NCI-H1417 treated with DMSO at 0.1 percent for 48 hours (cell line): Measurements from ENCODE around the gene KRTAP2-3.
"Not testable (repeated sequence)": the region's sequence is repeated elsewhere in the genome, so short reads cannot be mapped to it uniquely, and the experiment has no call there.

Experiments used
- DNase-seq: peaks from one replicate; lab custom pipeline; 2025; lab: John Stamatoyannopoulos, UW

Gene KRTAP2-3

DNA sequence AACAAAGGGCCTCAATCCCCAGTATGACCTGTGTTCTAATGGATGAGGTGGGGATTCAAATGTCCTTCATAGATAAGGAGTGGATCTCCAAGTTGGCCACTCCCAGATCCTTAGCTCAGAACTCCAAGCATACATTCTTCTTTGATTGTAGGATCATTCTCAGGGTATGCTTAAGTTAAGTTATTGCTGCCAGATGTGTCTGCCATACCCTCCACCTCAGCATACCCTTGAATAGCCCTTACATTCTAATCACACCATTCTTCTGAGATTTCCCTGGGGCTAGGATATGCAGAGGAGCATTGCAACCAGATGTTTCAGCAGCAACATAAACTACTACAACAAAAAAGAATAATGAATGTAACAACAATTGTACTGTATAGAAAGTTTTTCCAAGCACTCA lies 7.4 kb upstream of the KRTAP2-3 start:
- DNase-seq: no peak

DNA sequence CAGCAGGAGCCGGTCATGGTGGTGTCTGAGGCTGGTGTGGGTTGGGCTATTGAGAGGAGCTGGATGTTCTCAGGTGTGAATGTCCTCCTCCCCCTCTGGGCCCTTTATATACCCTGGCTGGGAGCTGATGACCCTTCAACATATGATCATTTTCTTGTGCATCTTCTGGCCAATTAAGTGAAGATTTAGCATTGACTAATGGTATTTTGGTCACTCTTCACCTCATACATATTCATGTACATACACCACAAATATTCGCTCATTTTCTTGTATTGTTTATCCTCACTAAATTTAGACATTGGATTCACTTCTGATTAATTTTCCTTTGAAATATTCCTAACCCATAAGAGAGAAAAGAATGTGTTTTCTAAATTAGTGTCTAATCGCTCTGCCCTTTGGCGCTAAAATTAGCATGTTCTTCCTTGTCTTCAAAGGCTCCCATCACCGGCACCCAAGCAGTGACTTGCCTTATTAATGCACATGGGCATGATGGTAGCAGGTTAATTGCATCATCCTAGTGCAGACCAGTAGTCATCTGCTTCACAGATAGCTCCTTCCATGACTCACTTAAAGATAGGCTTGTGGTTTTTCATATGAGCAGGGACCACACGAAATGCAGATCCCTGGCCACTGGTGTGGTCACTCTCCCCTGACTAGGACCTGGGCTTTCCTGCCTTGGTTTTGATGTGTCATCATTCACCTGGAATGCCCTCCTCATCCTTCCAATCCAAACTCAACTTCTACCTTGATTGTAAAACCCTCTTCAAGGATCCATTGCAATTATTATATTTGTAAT lies 6.1 kb upstream of the KRTAP2-3 start, which contains the start of gene KRTAP2-4:
Gene KRTAP2-4, minus strand, starts transcription at position 51 of the 796 bp plus-strand sequence. Its CDS starts 34 bp downstream, at position 17.
- DNase-seq: no peak

DNA sequence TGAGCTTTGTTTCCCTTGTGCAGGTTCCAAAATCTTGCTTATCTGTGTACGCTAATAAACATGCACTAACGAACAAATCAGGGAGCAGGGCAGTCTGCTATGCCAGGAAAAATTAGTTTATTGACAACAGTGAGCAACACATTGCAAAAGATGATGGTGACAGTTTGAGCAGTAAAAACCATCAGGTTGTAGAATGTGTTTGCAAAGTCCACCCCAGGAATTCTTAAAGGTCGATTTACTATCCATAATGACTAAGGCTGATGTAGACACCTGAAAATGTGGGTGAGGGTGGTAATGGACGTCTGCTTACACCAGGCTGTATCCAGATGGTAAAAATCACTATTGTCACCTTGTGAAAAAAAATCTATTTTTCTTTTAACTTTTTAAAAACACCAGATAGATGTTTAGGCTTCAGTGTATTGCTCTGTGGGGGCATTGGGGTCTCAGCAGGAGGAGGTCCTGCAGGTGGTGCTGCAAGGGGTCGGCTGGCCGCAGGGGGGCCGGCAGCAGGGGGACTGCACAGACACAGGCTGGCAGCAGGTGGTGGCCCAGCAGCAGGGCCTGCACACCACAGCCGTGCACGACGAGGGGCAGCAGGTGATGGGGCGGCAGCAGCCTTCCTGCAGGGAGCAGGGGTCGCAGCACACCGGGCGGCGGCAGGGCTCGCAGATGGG lies 5.2 kb upstream of the KRTAP2-3 start:
- not testable (repeated sequence) for DNase-seq

DNA sequence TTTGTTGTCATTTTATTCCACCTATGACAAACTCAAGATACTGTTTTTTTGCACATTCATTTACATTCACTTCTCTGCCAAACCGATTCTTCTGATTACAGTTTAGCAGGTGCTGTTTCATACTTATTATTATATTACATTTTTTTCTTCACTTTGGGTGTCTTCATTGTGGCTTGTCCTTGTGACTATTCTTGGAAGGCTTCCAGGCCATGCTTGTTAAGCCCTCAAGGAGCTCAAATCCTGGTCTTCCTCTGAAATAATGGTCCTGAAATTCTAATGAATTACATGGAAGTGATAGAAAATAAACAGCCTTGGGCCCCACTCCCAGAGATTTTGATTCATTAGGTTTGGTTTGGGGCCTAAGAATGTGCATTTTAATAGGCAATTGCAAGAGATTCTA lies 4.4 kb upstream of the KRTAP2-3 start:
- no peak for DNase-seq

DNA sequence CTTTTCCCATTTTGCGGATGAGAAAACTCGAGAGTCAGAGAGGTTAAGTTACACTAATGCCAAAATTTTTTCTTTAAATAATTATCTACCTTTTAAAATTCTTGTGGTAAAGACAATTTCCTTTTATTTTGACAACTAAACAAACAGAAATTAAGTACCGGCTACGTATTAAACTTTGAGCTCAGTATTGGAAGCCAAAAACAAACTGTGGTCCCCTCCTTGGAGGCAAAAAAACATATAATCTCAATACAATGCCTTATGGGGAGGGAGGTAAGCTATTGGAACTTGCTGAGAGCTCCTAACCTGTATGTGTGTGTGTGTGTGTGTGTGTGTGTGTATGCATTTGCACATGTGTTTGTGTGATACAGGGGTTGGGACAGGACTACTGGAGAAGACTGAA lies 3.5 kb upstream of the KRTAP2-3 start:
- no peak for DNase-seq

DNA sequence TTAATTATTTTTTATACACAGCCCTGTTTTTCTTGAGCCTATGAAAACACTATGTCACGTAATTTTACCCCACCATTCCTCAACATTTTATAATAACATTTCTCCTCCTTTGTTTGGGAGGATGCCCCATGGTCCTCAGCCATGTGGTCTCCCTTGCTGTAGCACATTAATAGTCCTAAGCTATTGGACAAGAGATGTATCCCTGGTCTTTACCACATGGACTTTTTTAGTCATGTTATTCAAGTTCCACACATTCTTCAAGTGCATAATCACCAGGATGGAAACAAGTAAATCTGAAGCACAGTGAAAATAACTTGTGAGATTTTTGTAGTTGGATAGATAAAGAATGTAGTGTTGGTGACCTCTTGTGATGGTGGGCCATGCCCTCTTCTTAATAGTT lies 2.0 kb upstream of the KRTAP2-3 start:
- DNase-seq: no peak

DNA sequence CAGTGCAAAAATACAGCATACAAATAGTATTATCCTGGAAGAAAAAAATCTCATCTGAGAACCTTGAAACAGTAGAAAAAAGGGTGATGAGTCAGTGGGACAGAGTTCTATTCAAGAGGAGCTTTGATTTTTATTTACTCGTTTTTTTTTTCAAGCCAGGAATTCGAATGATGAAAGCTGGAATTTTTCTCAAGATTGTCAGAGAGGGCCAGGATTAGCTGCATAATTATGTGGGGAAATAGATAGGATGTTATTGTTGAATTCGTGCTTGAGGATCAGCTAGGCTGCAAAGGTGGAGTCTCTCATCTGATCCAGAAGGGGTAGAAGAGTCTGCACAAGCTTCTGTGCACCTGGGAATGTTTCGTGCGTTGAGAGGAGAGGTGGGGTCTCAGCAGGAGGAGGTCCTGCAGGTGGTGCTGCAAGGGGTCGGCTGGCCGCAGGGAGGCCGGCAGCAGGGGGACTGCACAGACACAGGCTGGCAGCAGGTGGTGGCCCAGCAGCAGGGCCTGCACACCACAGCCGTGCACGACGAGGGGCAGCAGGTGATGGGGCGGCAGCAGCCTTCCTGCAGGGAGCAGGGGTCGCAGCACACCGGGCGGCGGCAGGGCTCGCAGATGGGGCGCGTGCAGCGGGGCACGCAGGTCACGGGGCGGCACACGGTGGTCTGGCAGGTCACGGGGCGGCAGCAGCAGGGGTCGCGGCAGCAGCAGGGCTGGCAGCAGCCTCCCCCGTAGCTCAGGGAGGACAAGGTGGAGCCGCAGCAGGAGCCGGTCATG lies 450 bp downstream of the KRTAP2-3 start:
- DNase-seq: not testable (repeated sequence)

DNA sequence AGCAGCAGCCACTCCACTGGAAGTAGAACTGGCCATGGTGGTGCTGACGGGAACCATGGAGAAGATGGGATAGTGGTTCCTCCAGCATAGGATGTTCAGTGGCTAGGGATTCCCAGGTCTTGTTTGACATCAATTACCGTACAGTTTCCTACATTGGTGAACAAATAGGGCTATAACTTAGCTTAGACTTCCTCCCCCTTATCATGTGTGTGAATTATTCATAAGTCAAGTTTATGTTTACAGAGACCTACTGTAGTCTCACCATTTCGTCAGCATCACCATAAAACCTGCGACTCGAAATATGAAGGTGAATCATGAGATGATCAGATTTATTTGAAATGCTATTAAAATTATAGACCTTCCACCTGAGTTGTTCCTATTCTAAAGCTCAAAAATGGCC lies 1.2 kb downstream of the KRTAP2-3 start:
- DNase-seq: no peak

DNA sequence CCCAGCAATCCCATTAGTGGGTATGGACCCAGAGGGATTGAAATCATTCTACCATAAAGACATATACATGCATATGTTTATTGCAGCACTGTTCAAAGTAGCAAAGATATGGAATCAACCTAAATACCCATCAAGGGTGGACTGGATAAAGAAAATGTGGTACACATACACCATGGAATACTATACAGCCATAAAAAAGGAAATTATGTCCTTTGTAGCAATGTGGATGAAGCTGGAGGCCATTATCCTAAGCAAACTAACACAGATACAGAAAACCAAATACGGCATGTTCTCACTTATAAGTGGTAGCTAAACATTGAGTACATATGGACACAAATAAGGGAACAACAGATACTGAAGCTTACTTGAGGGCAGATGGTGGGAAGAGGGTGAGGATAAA lies 2.4 kb downstream of the KRTAP2-3 start:
- DNase-seq: no peak

DNA sequence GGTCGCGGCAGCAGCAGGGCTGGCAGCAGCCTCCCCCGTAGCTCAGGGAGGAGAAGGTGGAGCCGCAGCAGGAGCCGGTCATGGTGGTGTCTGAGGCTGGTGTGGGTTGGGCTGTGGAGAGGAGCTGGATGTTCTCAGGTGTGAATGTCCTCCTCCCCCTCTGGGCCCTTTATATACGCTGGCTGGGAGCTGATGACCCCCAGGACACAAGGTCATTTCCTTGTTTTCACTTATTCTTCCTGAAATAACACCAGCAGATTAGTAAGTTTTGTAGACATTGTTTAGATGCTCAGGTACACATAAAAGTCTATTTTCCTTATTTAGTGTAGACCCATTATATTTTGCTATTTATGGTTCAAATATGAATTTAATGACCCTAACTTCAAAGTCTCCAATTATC lies 4.8 kb downstream of the KRTAP2-3 start, which contains the start of gene KRTAP2-2:
Gene KRTAP2-2, minus strand, starts transcription at position 101 of the 400 bp plus-strand sequence. Its CDS starts 19 bp downstream, at position 82.
- DNase-seq: not testable (repeated sequence)

DNA sequence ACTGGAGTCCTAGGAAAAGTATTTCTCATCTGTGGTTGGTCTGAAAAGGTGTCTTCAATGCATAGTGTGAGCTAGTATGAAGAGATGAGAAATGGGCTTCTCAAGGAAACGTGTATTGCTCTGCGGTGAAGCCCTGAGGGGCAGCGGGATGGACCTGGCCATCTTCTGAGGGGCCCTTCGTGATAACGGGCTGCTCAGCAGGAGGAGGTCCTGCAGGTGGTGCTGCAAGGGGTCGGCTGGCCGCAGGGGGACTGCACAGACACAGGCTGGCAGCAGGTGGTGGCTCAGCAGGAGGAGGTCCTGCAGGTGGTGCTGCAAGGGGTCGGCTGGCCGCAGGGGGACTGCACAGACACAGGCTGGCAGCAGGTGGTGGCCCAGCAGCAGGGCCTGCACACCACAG lies 5.4 kb downstream of the KRTAP2-3 start:
- not testable (repeated sequence) for DNase-seq

DNA sequence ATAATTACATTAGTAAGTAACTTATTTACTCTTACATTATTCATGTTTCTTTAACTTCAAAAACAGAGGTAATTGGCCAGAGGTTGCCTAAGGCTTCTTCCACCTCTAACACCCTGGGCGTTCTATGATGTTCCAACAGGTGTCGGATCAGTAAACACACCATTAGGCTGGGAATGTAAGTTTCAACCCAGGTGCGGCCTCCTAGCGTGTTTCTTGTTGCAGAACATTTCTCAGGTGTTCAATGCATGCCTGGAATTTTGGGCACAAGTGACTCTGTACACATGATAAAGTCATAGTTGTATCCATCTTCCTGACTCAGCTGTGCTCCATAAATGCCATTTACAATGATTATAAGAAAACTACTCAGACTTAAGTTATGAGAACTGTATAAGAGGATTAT lies 5.9 kb downstream of the KRTAP2-3 start:
- no peak for DNase-seq

DNA sequence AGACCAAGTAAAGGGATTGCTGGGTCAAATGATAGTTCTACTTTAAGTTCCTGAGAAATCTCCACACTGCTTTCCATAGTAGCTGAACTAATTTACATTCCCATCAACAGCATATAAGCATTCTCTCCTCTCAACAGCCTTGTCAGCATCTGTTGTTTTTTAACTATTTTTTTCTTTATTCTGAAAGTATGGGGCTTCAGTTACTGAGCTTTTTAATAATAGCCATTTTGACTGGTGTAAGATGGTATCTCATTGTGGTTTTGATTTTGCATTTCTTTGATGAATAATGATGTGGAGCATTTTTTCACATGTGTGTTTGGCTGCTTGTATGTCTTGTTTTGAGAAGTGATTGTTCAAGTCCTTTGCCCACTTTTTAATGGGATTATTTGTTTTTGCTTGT lies 7.3 kb downstream of the KRTAP2-3 start:
- DNase-seq: no peak

DNA sequence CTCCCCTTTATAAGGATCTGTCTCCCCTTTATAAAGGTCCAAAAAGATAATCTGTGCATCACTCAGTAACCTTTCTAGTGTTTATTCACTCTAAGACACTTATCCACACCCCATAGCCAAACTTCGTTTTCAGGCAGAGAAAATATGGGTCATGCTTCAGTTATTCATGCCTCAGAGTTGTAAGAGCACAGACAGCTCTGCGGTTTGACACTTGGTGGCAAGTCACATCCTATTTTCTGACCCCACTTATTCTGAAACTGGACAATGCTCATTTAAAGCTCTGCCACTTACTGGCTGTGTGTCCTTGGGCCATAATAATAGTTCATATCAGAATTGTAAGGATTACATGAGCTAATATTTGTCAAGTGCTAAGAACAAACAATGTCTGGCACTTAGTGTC lies 10.8 kb downstream of the KRTAP2-3 start:
- DNase-seq: no peak

DNA sequence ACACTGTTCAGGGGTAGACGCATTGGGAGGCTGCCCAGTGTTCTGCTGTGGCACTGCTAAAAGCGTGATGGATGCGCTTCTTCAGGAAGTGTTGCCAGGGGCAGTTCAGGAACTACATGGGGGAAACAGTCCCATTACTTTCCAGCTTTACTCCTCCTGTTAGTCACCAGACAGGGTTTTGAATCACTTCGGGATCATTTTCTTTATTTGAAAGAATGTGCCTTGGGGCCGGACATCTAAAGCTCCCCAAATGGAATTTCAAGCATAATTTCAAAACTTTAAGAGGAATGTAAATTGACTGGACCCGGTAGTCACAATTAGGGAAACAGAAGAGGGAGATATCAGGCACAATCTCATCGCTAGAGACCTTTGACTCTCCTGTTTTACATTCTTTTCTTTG lies 11.5 kb downstream of the KRTAP2-3 start:
- no peak for DNase-seq

DNA sequence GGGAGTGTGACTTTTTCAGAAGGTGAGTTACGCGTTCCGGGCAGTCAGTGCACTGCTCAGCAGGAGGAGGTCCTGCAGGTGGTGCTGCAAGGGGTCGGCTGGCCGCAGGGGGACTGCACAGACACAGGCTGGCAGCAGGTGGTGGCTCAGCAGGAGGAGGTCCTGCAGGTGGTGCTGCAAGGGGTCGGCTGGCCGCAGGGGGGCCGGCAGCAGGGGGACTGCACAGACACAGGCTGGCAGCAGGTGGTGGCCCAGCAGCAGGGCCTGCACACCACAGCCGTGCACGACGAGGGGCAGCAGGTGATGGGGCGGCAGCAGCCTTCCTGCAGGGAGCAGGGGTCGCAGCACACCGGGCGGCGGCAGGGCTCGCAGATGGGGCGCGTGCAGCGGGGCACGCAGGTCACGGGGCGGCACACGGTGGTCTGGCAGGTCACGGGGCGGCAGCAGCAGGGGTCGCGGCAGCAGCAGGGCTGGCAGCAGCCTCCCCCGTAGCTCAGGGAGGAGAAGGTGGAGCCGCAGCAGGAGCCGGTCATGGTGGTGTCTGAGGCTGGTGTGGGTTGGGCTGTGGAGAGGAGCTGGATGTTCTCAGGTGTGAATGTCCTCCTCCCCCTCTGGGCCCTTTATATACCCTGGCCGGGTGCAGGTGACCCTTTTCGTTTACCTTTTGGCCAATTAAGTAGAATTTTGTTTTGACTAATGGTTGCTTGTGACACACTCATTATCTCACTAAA lies 13.0 kb downstream of the KRTAP2-3 start, which contains the start of gene KRTAP2-1:
Gene KRTAP2-1, minus strand, starts transcription at position 582 of the 731 bp plus-strand sequence. Its CDS starts 49 bp downstream, at position 533.
- not testable (repeated sequence) for DNase-seq

DNA sequence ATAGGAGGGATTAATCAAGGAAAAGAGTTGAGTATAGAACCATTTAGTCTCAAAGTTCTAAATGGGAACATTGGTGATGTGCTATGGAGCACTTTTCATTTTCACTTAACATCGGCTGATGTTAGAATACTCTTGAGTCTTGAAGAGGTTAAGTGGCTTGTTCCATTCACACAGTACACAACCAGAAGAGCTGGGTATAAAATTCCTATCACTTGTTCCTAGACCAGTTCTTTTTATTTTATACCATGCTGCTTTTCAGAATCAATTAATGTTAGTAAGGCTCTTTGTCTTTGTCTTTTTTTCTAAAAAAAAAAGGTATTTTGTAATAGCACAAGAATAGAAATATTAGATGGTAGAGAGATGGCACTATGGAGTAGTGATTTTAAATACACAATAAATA lies 17.0 kb downstream of the KRTAP2-3 start:
- DNase-seq: no peak

DNA sequence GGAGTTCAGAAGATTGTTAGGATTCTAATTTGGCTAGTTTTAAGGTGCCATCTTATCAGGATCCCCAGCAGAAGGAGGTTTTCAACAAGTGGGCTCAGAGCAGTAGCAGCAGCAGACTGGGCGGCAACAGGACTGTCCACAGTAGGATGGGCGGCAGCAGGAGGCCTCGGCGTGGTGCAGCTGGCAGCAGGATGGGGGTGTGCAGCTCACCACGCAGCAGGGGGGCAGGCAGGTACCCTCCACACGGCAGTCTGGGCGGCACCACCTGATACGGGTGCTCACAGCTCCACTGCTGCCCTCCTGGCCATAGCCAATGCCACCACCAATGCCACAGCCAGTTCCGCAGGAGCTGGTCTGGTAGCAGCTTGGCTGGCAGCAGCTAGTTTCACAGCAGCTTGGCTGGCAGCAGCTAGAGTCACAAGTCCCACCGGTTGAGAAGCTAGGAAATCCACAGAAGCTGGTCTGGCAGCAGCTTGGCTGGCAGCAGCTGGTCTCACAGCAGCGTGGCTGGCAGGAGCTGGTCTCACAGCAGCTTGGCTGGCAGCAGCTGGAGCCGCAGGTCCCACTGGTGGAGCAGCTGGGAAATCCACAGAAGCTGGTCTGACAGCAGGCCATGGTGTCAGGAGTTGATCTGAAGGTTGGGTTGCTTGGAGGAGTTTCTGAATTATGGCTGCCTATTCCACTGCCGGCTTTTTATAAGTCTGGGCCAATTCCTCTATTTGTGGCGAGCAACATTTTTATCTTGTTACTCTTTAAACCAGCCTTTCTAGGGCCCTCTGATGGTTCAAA lies 18.9 kb downstream of the KRTAP2-3 start, which contains the start of gene KRTAP1-1:
Gene KRTAP1-1, minus strand, starts transcription at position 668 of the 789 bp plus-strand sequence. Its CDS starts 53 bp downstream, at position 615.
- DNase-seq: not testable (repeated sequence)

DNA sequence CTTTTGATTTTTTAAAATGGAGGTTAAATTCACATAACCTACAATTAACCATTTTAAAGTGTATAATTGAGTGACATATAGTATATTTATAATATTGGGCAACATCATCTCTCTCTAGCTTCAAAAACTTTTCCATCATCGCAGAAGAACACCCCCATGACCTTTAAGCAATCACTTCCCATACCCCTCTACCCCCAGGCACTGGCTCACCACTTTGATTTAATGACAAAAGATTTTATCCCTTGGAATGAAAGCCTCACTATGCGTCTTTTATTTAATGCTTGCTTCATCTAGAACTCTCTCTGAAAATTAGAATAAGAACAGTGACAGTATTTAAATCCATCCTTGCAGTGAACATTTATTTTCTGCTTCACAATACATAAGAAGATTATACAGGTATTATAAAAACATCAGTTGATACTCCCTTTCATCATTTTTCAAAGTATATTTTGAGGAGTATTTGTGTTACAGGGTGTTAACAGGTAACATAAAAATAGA lies 22.0 kb downstream of the KRTAP2-3 start:
- no peak for DNase-seq

DNA sequence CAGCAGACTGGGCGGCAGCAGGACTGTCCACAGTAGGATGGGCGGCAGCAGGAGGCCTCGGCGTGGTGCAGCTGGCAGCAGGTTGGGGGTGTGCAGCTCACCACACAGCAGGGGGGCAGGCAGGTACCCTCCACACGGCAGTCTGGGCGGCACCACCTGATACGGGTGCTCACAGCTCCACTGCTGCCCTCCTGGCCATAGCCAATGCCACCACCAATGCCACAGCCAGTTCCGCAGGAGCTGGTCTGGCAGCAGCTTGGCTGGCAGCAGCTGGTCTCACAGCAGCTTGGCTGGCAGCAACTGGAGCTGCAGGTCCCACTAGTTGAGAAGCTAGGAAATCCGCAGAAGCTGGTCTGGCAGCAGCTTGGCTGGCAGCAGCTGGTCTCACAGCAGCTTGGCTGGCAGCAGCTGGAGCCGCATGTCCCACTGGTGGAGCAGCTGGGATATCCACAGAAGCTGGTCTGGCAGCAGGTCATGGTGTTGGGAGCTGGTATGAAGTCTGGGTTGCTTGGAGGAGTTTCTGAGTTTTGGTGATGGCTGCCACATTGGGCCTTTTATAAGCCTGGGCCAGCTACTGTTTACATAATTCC lies 25.5 kb downstream of the KRTAP2-3 start, which contains the start of gene KRTAP1-3:
Gene KRTAP1-3, minus strand, starts transcription at position 529 of the 590 bp plus-strand sequence. Its CDS starts 53 bp downstream, at position 476.
- DNase-seq: not testable (repeated sequence)
